HepG2 (cell line): ENCODE measurements around the gene LRIT1. TPM values are rescaled to one million over a fixed set of nuclear protein-coding genes. Genes with fewer than 3 reads are reported as not detected.

Experiments used
- ATAC-seq: fragments of 200-7000 bp; cut with Tn5 transposase; 3 replicates; pipeline ENCODE4 v1.9.1; 2020; ENCODE audit warnings: mild to moderate bottlenecking, moderate library complexity
- BruUV-seq: library from RNA; stranded (reverse); fragments of 400-500 nt; replicated peaks from 2 replicates; lab custom pipeline; 2021; lab: Mats Ljungman, UMichigan
- CTCF ChIA-PET: fragments of 300-600 bp; formaldehyde crosslinking; extraction: SDS; loops from one replicate; lab custom pipeline; 2021; ENCODE audit warnings: low total read pairs, inconsistent platforms, low intra/inter-chr PET ratio; lab: Yijun Ruan, JAX
- POLR2A ChIA-PET: fragments of 350-600 bp; sonication (Branson Sonifier 250); formaldehyde crosslinking; loops from one replicate; lab custom pipeline; 2020; ENCODE audit warnings: antibody characterized with exemption, inconsistent platforms; lab: Yijun Ruan, JAX
- DNase-seq: peaks from one replicate; pipeline ENCODE4 v3.0.0-alpha.2; 2015; ENCODE audit warnings: low spot score
- FAIRE-seq: peaks from 3 replicates; lab custom pipeline; 2011; peaks lifted over from hg19 to GRCh38; lab: Jason Lieb, UNC
- H2AFZ ChIP-seq: one replicate; pipeline ENCODE4 v1.6.1; 2011; ENCODE audit warnings: low read length, inconsistent platforms
- H3K27ac ChIP-seq: fragments of 300-600 bp; 3 replicates; pipeline ENCODE4 v1.8.0; 2011; ENCODE audit warnings: mixed run types, mild to moderate bottlenecking, mixed read lengths, low read length, inconsistent platforms; ENCODE audit not compliant: insufficient read depth; ENCODE audit errors: extremely low read length
- H3K27me3 ChIP-seq, 2 experiments: fragments of 200-600 bp in 1 of 2; 2 replicates in 1 of 2; 3 replicates in 1 of 2; pipeline versions ENCODE4 v1.6.0 to v1.8.0; 2011; ENCODE audit warnings: low read length in 2 of 2, mild to moderate bottlenecking in 2 of 2, moderate library complexity in 2 of 2, inconsistent platforms in 1 of 2; ENCODE audit not compliant: insufficient read depth in 2 of 2, control insufficient read depth in 1 of 2
- H3K36me3 ChIP-seq, 2 experiments: fragments of 200-600 bp in 1 of 2; replicated peaks in 1 of 2; 2 replicates in 1 of 2; 3 replicates in 1 of 2; pipeline versions ENCODE4 v1.5.1 to v1.8.0; 2011; ENCODE audit warnings: low read length in 2 of 2, inconsistent platforms in 1 of 2; ENCODE audit not compliant: insufficient read depth in 2 of 2, control insufficient read depth in 1 of 2
- H3K4me1 ChIP-seq: 2 replicates; pipeline ENCODE4 v1.5.1; 2012; ENCODE audit warnings: low read length, inconsistent platforms; ENCODE audit not compliant: insufficient read depth
- H3K4me2 ChIP-seq: 2 replicates; pipeline ENCODE4 v1.6.0; 2011; ENCODE audit warnings: low read depth, low read length, inconsistent platforms
- H3K4me3 ChIP-seq, 3 experiments: fragments of 200-600 bp in 1 of 3; sonication (generic), shearing (Covaris generic) in 1 of 3; replicated peaks in 1 of 3; 2 replicates each; pipeline ENCODE4 v1.5.1; 2011 to 2016; ENCODE audit warnings: low read length in 3 of 3, inconsistent platforms in 2 of 3, low read depth in 2 of 3, mild to moderate bottlenecking in 2 of 3, control low read depth in 1 of 3, mixed read lengths in 1 of 3; ENCODE audit not compliant: insufficient read depth in 1 of 3
- H3K79me2 ChIP-seq: one replicate; pipeline ENCODE4 v1.6.1; 2011; ENCODE audit warnings: low read length, inconsistent platforms; ENCODE audit not compliant: insufficient read depth
- H3K9ac ChIP-seq: 2 replicates; pipeline ENCODE4 v1.6.0; 2011; ENCODE audit warnings: mild to moderate bottlenecking, low read depth, low read length, inconsistent platforms; ENCODE audit not compliant: insufficient read depth
- H3K9me3 ChIP-seq: 2 replicates; pipeline ENCODE4 v1.5.1; 2012; ENCODE audit warnings: mild to moderate bottlenecking, low read length
- H4K20me1 ChIP-seq: 2 replicates; pipeline ENCODE4 v1.6.0; 2011; ENCODE audit warnings: inconsistent platforms, mild to moderate bottlenecking, low read length, moderate library complexity; ENCODE audit not compliant: insufficient read depth
- CCDC6 ChIP-seq: sonication (generic); formaldehyde crosslinking; IDR thresholded peaks from 2 replicates; pipeline ENCODE4 v1.8.1; 2022; ENCODE audit warnings: mild to moderate bottlenecking, missing genetic modification reagents, moderate library complexity
- EEA1 ChIP-seq: sonication (generic); formaldehyde crosslinking; IDR thresholded peaks from 2 replicates; pipeline ENCODE4 v1.5.1; 2020; ENCODE audit warnings: mild to moderate bottlenecking, missing genetic modification reagents, borderline replicate concordance
- HES4 ChIP-seq: sonication (generic); formaldehyde crosslinking; IDR thresholded peaks from 2 replicates; pipeline ENCODE4 v1.9.0; 2021; ENCODE audit warnings: mild to moderate bottlenecking, missing genetic modification reagents, borderline replicate concordance
- IRF2 ChIP-seq: IDR thresholded peaks from 2 replicates; pipeline ENCODE4 v1.6.1; 2018; ENCODE audit warnings: missing genetic modification reagents, missing compliant biosample characterization
- KAT7 ChIP-seq: IDR thresholded peaks from 2 replicates; pipeline ENCODE4 v1.6.1; 2018; ENCODE audit warnings: borderline replicate concordance, missing compliant biosample characterization
- MAF1 ChIP-seq: sonication (generic); formaldehyde crosslinking; IDR thresholded peaks from 2 replicates; pipeline ENCODE4 v1.5.0; 2020; ENCODE audit warnings: missing genetic modification reagents, borderline replicate concordance
- NFYB ChIP-seq: sonication (generic); formaldehyde crosslinking; IDR thresholded peaks from 2 replicates; pipeline ENCODE4 v1.4.0; 2020; ENCODE audit warnings: missing genetic modification reagents
- PPARG ChIP-seq: conservative IDR thresholded peaks from 2 replicates; pipeline ENCODE4 v1.6.1; 2016; ENCODE audit warnings: missing biosample characterization, missing genetic modification reagents
- SAFB2 ChIP-seq: sonication (generic); formaldehyde crosslinking; IDR thresholded peaks from 2 replicates; pipeline ENCODE4 v1.5.1; 2020; ENCODE audit warnings: missing genetic modification reagents, low read depth, mild to moderate bottlenecking, borderline replicate concordance
- SOX5 ChIP-seq: IDR thresholded peaks from 2 replicates; pipeline ENCODE4 v1.6.1; 2016; ENCODE audit warnings: borderline replicate concordance
- ZBTB46 ChIP-seq: sonication (generic); formaldehyde crosslinking; IDR thresholded peaks from 2 replicates; pipeline ENCODE4 v1.4.0; 2020; ENCODE audit warnings: mild to moderate bottlenecking, missing genetic modification reagents, borderline replicate concordance
- ZKSCAN5 ChIP-seq: sonication (generic); formaldehyde crosslinking; IDR thresholded peaks from 2 replicates; pipeline ENCODE4 v1.5.1; 2020; ENCODE audit warnings: mild to moderate bottlenecking, missing genetic modification reagents
- ZNF564 ChIP-seq: sonication (generic); formaldehyde crosslinking; IDR thresholded peaks from 2 replicates; pipeline ENCODE4 v1.8.1; 2023; ENCODE audit warnings: mild to moderate bottlenecking, missing genetic modification reagents
- WGBS: methylation state at CpG from one replicate; pipeline ENCODE4 v1.1.6; 2017; ENCODE audit warnings: low lambda C conversion rate; 5-methylcytosine and 5-hydroxymethylcytosine counted together
- in situ Hi-C: cut with HindIII; loops from 2 replicates; pipeline ENCODE4 v1.10.0; 2017; ENCODE audit warnings: low pct_unique_long_range_greater_than_20kb; ENCODE audit not compliant: extremely low pct_ligation_motif_present
- intact Hi-C: fragments of 100-400 bp; cut with micrococcal nuclease; formaldehyde crosslinking; loops from one replicate; pipeline ENCODE4 v1.10.0; 2022; ENCODE audit not compliant: unreplicated experiment
- polyA plus RNA-seq, 8 experiments: library from polyadenylated mRNA; depleted of rRNA in 3 of 8; stranded (reverse) in 7 of 8; unstranded in 1 of 8; fragments of >200 nt; fragmentation: Illumina TruSeq in 4 of 8; extraction: Trizol in 4 of 8; gene quantifications; 2 replicates each; pipeline versions ENCODE4 v1.2.1 to v1.2.3, GENCODE V29; 2011 to 2016; ENCODE audit warnings: low read depth in 4 of 8, missing spikeins in 1 of 8, mixed read lengths in 1 of 8; ENCODE audit not compliant: insufficient read depth in 1 of 8
- total RNA-seq, 5 experiments: library from RNA; depleted of rRNA; stranded (reverse); fragments of >200 nt; fragmentation: Illumina TruSeq; extraction: Trizol; gene quantifications; 2 replicates each; pipeline ENCODE4 v1.2.3, GENCODE V29; 2016; ENCODE audit warnings: low read depth in 1 of 5
- TF ChIP-seq, protein P1 (sequence below): sonication (generic); formaldehyde crosslinking; IDR thresholded peaks from 2 replicates; pipeline ENCODE4 v1.8.1; 2023; ENCODE audit warnings: mild to moderate bottlenecking, missing genetic modification reagents, borderline replicate concordance
- TF ChIP-seq, protein P2 (sequence below): sonication (generic); formaldehyde crosslinking; IDR thresholded peaks from 2 replicates; pipeline ENCODE4 v1.4.0; 2020; ENCODE audit warnings: missing genetic modification reagents
- TF ChIP-seq, protein P3 (sequence below): sonication (generic); formaldehyde crosslinking; conservative IDR thresholded peaks from 2 replicates; pipeline ENCODE4 v1.4.0; 2020; ENCODE audit warnings: missing genetic modification reagents
- TF ChIP-seq, protein P4 (sequence below): sonication (generic); formaldehyde crosslinking; IDR thresholded peaks from 2 replicates; pipeline ENCODE4 v1.4.0; 2020; ENCODE audit warnings: mild to moderate bottlenecking, missing genetic modification reagents

The LRIT1 gene
- total and polyA plus RNA-seq, 2 of the 13 experiments (the other 11 are each of a cell fraction or from before 2014, with no cell fraction given) = not detected

DNA sequence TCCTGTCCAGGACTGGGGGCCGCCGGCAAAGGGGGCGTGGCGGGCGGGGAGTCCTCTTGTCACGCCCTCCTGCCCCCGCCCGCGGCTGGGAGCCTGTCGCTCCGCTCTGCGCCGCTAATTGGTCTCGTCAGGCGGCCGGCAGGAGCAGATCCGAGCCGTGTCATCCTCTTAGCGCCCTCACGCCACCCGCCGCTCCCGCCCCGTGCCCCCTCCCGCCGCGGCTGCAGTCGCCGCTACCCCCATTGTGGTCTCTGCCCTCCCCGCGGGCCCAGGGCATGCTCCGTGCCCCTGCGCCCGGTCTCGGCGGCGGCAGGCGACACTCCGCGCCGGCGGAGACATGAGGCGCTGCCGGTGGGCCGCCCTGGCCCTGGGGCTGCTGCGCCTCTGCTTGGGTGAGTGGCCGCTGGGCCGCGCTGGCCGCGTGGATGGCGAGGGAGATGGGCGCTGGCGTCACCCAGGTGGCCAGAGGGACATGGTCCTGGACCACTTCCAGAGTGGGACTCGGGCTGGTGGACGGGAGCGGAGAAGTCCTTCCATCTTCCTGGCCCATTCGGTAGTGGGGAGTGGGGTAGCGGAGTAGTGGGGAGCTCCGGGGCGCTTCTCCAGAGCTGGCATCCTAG, 46.8 kb downstream of the LRIT1 start, which contains the start of gene CDHR1 (continued):
- TF ChIP-seq MAF1 (CRISPR knock-in tag) = no peak

- Histone ChIP-seq H3K27me3 (peaks cover 10 to 63% of the 10 kb centered on the region in 2 experiments), H3K36me3 (no peaks in the 10 kb centered on the region), H3K4me1 (no peaks in the 10 kb centered on the region), H4K20me1 (no peaks in the 10 kb centered on the region), H3K4me2 (0 out of 2 replicates have a peak overlapping the region, but pooled peaks have one; percentile 23), H3K9ac (no peak overlapping the region), H3K27ac (no peak overlapping the region), H3K9me3 (no peaks in the 10 kb centered on the region), H3K79me2 (no peaks in the 10 kb centered on the region), H3K4me3 (peak overlapping the region in 1 of 3 experiments; percentile 28; a peak in 1 of 6 replicates), H2AFZ (no peak overlapping the region)
- no peak for ATAC-seq
- ChIA-PET CTCF (no interaction called here), POLR2A (no interaction called here)
- FAIRE-seq = no peak
- intact Hi-C loops = no loop called here
- WGBS = 50% methylated on average over 5 of the region's 5 CpGs
- in situ Hi-C loops = no loop called here
- BruUV-seq = no TSS peak
- no peak for DNase-seq
- TF ChIP-seq SAFB2 (CRISPR knock-in tag) (no peak), CCDC6 (no peak), IRF2 (CRISPR knock-in tag) (no peak), KAT7 (no peak), ZBTB46 (CRISPR knock-in tag) (no peak), ZNF564 (no peak), EEA1 (CRISPR knock-in tag) (no peak), SOX5 (CRISPR knock-in tag) (no peak), HES4 (CRISPR knock-in tag) (no peak), ZKSCAN5 (no peak), PPARG (CRISPR knock-in tag) (no peak), NFYB (no peak)
- TF ChIP-seq, protein P1, sequence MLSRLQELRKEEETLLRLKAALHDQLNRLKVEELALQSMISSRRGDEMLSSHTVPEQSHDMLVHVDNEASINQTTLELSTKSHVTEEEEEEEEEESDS = no peak
- TF ChIP-seq, protein P2, sequence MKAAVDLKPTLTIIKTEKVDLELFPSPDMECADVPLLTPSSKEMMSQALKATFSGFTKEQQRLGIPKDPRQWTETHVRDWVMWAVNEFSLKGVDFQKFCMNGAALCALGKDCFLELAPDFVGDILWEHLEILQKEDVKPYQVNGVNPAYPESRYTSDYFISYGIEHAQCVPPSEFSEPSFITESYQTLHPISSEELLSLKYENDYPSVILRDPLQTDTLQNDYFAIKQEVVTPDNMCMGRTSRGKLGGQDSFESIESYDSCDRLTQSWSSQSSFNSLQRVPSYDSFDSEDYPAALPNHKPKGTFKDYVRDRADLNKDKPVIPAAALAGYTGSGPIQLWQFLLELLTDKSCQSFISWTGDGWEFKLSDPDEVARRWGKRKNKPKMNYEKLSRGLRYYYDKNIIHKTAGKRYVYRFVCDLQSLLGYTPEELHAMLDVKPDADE (CRISPR knock-in tag) = no peak
- TF ChIP-seq, protein P3, sequence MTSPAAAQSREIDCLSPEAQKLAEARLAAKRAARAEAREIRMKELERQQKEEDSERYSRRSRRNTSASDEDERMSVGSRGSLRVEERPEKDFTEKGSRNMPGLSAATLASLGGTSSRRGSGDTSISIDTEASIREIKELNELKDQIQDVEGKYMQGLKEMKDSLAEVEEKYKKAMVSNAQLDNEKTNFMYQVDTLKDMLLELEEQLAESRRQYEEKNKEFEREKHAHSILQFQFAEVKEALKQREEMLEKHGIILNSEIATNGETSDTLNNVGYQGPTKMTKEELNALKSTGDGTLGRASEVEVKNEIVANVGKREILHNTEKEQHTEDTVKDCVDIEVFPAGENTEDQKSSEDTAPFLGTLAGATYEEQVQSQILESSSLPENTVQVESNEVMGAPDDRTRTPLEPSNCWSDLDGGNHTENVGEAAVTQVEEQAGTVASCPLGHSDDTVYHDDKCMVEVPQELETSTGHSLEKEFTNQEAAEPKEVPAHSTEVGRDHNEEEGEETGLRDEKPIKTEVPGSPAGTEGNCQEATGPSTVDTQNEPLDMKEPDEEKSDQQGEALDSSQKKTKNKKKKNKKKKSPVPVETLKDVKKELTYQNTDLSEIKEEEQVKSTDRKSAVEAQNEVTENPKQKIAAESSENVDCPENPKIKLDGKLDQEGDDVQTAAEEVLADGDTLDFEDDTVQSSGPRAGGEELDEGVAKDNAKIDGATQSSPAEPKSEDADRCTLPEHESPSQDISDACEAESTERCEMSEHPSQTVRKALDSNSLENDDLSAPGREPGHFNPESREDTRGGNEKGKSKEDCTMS (CRISPR knock-in tag) = no peak
- TF ChIP-seq, protein P4, sequence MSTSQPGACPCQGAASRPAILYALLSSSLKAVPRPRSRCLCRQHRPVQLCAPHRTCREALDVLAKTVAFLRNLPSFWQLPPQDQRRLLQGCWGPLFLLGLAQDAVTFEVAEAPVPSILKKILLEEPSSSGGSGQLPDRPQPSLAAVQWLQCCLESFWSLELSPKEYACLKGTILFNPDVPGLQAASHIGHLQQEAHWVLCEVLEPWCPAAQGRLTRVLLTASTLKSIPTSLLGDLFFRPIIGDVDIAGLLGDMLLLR (CRISPR knock-in tag) = no peak
These were observed 47.4 kb downstream of the LRIT1 start for GRCh38 chr10:84193846-84194423.
